Endothelial cell of umbilical vein (primary cell): ENCODE data around the gene FAM43A. TPM values are rescaled to one million over a fixed set of nuclear protein-coding genes. Genes with fewer than 3 reads are reported as not detected.

Experiments used
- BruUV-seq: library from RNA; stranded (reverse); fragments of 400-500 nt; replicated peaks from 2 replicates; lab custom pipeline; 2021; lab: Mats Ljungman, UMichigan
- CTCF ChIA-PET: fragments of 300-600, 350-600 bp; sonication (Branson Sonifier 250); formaldehyde crosslinking; loops from one replicate; lab custom pipeline; 2021; ENCODE audit warnings: antibody characterized with exemption, inconsistent platforms; lab: Charles Lee
- POLR2A ChIA-PET: fragments of 300-600, 350-600 bp; sonication (Branson Sonifier 250); formaldehyde crosslinking; loops from one replicate; lab custom pipeline; 2021; ENCODE audit warnings: antibody characterized with exemption, inconsistent platforms; lab: Charles Lee
- DNase-seq: peaks from one replicate; pipeline ENCODE4 v3.0.0-alpha.2; 2011; ENCODE audit warnings: low read depth, low spot score
- FAIRE-seq: peaks from 2 replicates; lab custom pipeline; 2011; peaks lifted over from hg19 to GRCh38; lab: Jason Lieb, UNC
- H2AFZ ChIP-seq: 2 replicates; pipeline ENCODE4 v1.6.0; 2012; ENCODE audit warnings: low read depth, low read length, control low read depth, inconsistent platforms
- H3K27ac ChIP-seq: 2 replicates; pipeline ENCODE4 v1.5.1; 2011; ENCODE audit warnings: low read depth, mild to moderate bottlenecking, control low read depth, low read length, moderate library complexity; ENCODE audit not compliant: insufficient read depth
- H3K27me3 ChIP-seq, 2 experiments: 2 replicates each; pipeline versions ENCODE4 v1.6.0 to v1.6.1; 2011; ENCODE audit warnings: low read length in 2 of 2, mixed read lengths in 1 of 2; ENCODE audit not compliant: control insufficient read depth in 2 of 2, insufficient read depth in 2 of 2
- H3K36me3 ChIP-seq, 2 experiments: 2 replicates in 1 of 2; 3 replicates in 1 of 2; pipeline ENCODE4 v1.5.1; 2011; ENCODE audit warnings: low read length in 2 of 2, mild to moderate bottlenecking in 1 of 2, moderate library complexity in 1 of 2; ENCODE audit not compliant: control insufficient read depth in 2 of 2, insufficient read depth in 2 of 2; ENCODE audit errors: extremely low read depth in 1 of 2
- H3K4me1 ChIP-seq: 3 replicates; pipeline ENCODE4 v1.5.1; 2011; ENCODE audit warnings: mild to moderate bottlenecking, low read length; ENCODE audit not compliant: control insufficient read depth, insufficient read depth; ENCODE audit errors: extremely low read depth
- H3K4me2 ChIP-seq: 2 replicates; pipeline ENCODE4 v1.6.1; 2011; ENCODE audit warnings: low read length, control low read depth, mixed read lengths; ENCODE audit not compliant: insufficient read depth
- H3K4me3 ChIP-seq, 3 experiments: fragments of 200-600 bp in 1 of 3; sonication (generic), shearing (Covaris generic) in 1 of 3; replicated peaks in 1 of 3; 2 replicates each; pipeline ENCODE4 v1.5.1; 2011 to 2016; ENCODE audit warnings: control low read depth in 3 of 3, low read length in 3 of 3, mild to moderate bottlenecking in 2 of 3, inconsistent platforms in 1 of 3, low read depth in 1 of 3, moderate library complexity in 1 of 3; ENCODE audit not compliant: insufficient read depth in 1 of 3
- H3K79me2 ChIP-seq: 2 replicates; pipeline ENCODE4 v1.6.0; 2012; ENCODE audit warnings: low read length, inconsistent platforms; ENCODE audit not compliant: control insufficient read depth, insufficient read depth
- H3K9ac ChIP-seq: replicated peaks from 2 replicates; pipeline ENCODE3; 2011; ENCODE audit warnings: low read length, control low read depth; ENCODE audit not compliant: insufficient read depth; ENCODE audit errors: extremely low read depth
- H3K9me1 ChIP-seq: replicated peaks from 3 replicates; pipeline ENCODE4 v1.6.0; 2011; ENCODE audit warnings: mild to moderate bottlenecking, low read length; ENCODE audit not compliant: control insufficient read depth, insufficient read depth; ENCODE audit errors: extremely low read depth
- H3K9me3 ChIP-seq: replicated peaks from 2 replicates; pipeline ENCODE4 v1.5.1; 2012; ENCODE audit warnings: low read length, inconsistent platforms; ENCODE audit not compliant: control insufficient read depth, insufficient read depth
- H4K20me1 ChIP-seq: replicated peaks from 2 replicates; pipeline ENCODE3; 2011; ENCODE audit warnings: mild to moderate bottlenecking, low read length; ENCODE audit not compliant: control insufficient read depth, insufficient read depth; ENCODE audit errors: extremely low read depth
- CTCF ChIP-seq, 2 donors: IDR thresholded peaks; 1 replicate in 1 of 2; 2 replicates in 1 of 2; pipeline ENCODE4 v1.5.1; 2011; ENCODE audit warnings: low read length in 2 of 2, mild to moderate bottlenecking in 2 of 2, moderate library complexity in 2 of 2, control low read depth in 1 of 2, inconsistent platforms in 1 of 2, low read depth in 1 of 2; ENCODE audit not compliant: insufficient read depth in 1 of 2; ENCODE audit errors: extremely low read depth in 1 of 2
- EZH2 ChIP-seq: IDR thresholded peaks from 2 replicates; pipeline ENCODE4 v1.6.1; 2012; ENCODE audit warnings: borderline replicate concordance, low read depth, mild to moderate bottlenecking, moderate library complexity, low read length, inconsistent platforms; ENCODE audit not compliant: severe bottlenecking
- FOS ChIP-seq: IDR thresholded peaks from 2 replicates; pipeline ENCODE4 v1.6.1; 2011; ENCODE audit warnings: mild to moderate bottlenecking, low read length, moderate library complexity, borderline replicate concordance; ENCODE audit not compliant: insufficient read depth
- GATA2 ChIP-seq: IDR thresholded peaks from 2 replicates; pipeline ENCODE4 v1.7.0; 2011; ENCODE audit warnings: low read depth, mild to moderate bottlenecking, moderate library complexity, mixed read lengths, low read length; ENCODE audit not compliant: insufficient read length, insufficient read depth
- MAX ChIP-seq: IDR thresholded peaks from 2 replicates; pipeline ENCODE4 v1.6.1; 2011; ENCODE audit not compliant: insufficient read depth, insufficient read length
- MYC ChIP-seq: IDR thresholded peaks from one replicate; pipeline ENCODE4 v1.6.1; 2011; ENCODE audit warnings: mild to moderate bottlenecking, low read depth, low read length
- POLR2A ChIP-seq: IDR thresholded peaks from 2 replicates; pipeline ENCODE4 v1.6.1; 2012; ENCODE audit warnings: low read depth, mild to moderate bottlenecking, control low read depth, low read length
- POLR2AphosphoS5 ChIP-seq: IDR thresholded peaks from 2 replicates; pipeline ENCODE4 v1.6.1; 2012; ENCODE audit warnings: low read depth, mild to moderate bottlenecking, control low read depth, low read length, moderate library complexity; ENCODE audit not compliant: insufficient read depth
- dilution Hi-C: fragments of 300-500 bp; cut with MboI; formaldehyde crosslinking; loops from one replicate; pipeline ENCODE4 v1.15.0; 2019; ENCODE audit warnings: low sequenced_read_pairs; ENCODE audit not compliant: extremely low pct_ligation_motif_present
- intact Hi-C: fragments of 100-400 bp; cut with micrococcal nuclease; formaldehyde crosslinking; loops from one replicate; pipeline ENCODE4 v1.10.0; 2022
- polyA plus RNA-seq, 4 experiments: library from polyadenylated mRNA; depleted of rRNA in 3 of 4; stranded (reverse) in 3 of 4; unstranded in 1 of 4; fragments of >200 nt; gene quantifications; 2 replicates each; pipeline versions ENCODE4 v1.2.1 to v1.2.3, GENCODE V29; 2011 to 2012; ENCODE audit warnings: missing spikeins in 1 of 4
- total RNA-seq: library from RNA; stranded (reverse); gene quantifications from 2 replicates; pipeline ENCODE4 v1.2.3, GENCODE V29; 2021

The FAM43A gene
- total and polyA plus RNA-seq, 2 donors (not counting 3 experiments of a cell fraction or from before 2014, with no cell fraction given), result 244 to 307 TPM

- H3K79me2 ChIP-seq, result no peaks in the 10 kb centered on the region
- peaks cover 3% of the 10 kb centered on the region for H3K4me1 ChIP-seq
- CTCF ChIA-PET, result no interaction called here
- intact Hi-C loops (no loop called here), dilution Hi-C loops (no loop called here)
- H4K20me1 ChIP-seq, result no peaks in the 10 kb centered on the region
- H3K4me2 ChIP-seq, result no peak overlapping the region
- no peaks in the 10 kb centered on the region for H3K27me3 ChIP-seq
- no peaks in the 10 kb centered on the region for H3K9me1 ChIP-seq
- FAIRE-seq (no peak), DNase-seq (no peak)
- TF ChIP-seq FOS, result no peak
- no peak for TF ChIP-seq MAX
- TF ChIP-seq CTCF (IDR thresholded peaks at IDR 0.05; ENCODE audit: extremely low read depth in 1 of 2, insufficient read depth in 1 of 2, low read depth in 1 of 2, low read length in 2 of 2), result no peak
- no peak for TF ChIP-seq GATA2
- no peak for TF ChIP-seq EZH2
- no peak for TF ChIP-seq POLR2A
- no peak for TF ChIP-seq POLR2AphosphoS5
- TF ChIP-seq MYC, result no peak
- H3K9ac ChIP-seq, result no peak overlapping the region
- H3K4me3 ChIP-seq, result no peak overlapping the region
- POLR2A ChIA-PET, result no interaction called here
- H2AFZ ChIP-seq, result no peak overlapping the region
- no peaks in the 10 kb centered on the region for H3K36me3 ChIP-seq
- H3K27ac ChIP-seq, result no peak overlapping the region
- BruUV-seq, result no TSS peak
- no peaks in the 10 kb centered on the region for H3K9me3 ChIP-seq
These were observed 20.1 kb downstream of the FAM43A start for GRCh38 chr3:194705761-194706160.
